Activated CD4-positive, alpha-beta T cell treated with anti-CD3 and anti-CD28 coated beads, Interleukin-2, amount 50 U/mL, for 48 hours (primary cell): ENCODE measurements around the gene IL22.

Experiments used
- DNase-seq, 2 experiments: peaks; one replicate each; pipeline ENCODE4 v3.0.0-alpha.2; 2020

IL22 gene

DNA sequence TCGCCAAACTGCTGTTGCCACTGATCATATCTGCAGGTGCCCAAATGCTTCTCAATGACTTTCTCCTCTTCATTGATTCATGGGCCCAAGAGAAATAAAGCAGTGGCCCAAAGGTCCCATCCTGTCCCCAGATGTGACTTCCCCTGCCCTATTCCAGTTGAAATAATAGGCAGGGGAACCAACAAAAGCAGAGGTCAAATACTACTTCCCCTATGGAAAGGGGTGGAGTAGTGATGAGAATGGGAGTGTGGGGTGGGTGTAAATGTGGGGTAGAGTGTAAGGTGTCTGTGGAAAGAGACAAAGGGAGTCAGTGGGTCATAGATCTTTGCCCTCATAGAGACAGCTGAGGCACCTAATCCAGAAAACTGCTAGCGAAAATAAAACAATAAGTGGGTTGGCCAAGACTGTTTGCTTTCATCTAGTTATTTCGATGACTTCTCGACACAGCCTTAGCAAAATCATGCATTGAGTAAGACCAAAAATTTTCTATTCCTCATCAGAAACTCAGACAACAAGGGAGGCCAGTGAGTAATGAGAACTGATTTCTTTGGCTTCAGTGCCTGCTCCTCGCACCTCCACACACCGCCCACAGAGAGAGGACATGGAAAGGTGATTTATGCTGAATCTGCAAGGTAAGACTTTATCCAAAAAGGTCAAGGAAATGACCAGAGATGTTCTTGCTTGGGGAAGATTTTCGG, 10.9 kb upstream of the IL22 start:
- DNase-seq = no peak

DNA sequence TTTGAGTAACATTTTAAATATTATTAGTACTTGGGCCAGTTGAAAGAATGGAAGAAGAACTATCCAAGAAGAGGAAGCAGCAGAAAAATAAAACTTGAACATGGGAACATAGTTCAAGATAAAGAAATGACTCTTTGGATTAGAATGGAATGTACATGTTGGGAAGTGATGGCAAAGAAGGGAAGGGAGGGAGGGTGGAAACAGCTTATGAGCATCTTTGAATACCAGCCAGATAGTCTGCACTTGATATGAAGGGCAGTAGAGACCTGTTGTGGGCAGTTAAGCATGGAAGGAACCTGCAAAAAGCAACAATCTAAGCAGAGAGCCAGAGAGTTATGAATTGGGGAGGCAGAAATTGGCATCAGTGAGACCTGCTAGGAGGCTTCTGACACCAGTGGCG, 10.0 kb upstream of the IL22 start:
- DNase-seq = no peak

DNA sequence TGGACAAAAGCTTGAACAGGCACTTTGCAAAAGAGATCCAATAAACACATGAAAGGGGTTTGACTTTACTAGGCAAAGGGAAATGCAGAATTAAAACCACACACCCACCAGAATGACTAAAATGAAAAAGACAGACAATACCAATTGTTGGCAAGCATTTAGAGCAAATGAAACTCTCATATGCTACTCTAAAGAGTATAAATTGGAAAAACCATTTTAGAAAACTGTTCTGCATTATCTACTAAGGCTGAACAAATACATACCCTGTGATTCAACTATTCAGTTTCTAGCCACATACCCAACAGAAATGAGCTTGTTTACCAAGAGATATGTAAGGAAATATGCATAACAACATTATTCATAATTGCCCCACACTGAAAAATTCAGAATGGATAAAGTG, 8.5 kb upstream of the IL22 start:
- no peak for DNase-seq

DNA sequence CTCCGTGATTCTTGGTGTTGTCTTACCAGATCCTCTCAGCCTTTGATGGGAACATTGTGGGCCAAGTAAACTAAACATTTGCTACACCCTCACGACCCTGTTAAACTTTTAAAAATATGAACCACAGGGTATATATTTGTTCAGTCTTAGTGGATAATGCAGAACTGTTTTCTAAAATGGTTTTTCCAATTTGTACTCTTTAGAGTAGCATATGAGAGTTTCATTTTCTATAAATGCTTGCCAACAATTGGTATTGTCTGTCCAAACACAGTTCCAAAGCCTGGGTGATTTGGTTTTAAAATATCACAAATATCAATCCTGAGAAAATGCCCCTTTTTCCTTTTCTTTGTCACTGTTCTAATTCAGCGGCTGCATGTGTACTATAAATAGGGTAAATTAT, 6.7 kb upstream of the IL22 start:
- DNase-seq = no peak

DNA sequence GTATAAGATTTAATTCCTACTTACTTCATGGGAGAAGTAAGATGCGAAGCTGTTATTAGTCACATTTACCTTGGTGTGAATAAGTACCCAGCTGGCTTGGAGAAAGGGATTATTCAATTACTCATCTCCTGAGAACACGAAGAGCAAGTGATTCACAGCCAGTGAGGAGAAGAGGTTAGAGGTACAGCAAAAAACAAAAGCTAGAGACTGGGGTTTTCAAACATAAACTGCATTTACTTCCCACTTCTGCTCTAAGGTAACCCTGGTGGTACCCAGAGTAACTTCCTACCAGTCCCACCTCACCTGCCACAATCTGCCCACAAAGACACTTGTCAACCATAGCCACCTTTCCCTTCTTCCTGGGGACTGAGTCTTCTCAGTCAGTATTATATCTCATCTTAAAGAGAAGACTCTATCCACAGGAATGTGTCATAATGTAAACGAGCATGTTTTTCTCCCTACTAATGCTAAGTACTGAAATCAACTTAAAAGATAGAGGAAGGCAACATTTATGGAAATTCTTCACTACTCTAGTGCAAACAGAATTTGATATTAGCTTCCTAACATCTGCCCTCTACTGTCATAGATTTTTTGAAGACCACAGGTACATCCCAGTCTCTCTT, 6.0 kb upstream of the IL22 start:
- peak; percentile 42 to 57 for DNase-seq

DNA sequence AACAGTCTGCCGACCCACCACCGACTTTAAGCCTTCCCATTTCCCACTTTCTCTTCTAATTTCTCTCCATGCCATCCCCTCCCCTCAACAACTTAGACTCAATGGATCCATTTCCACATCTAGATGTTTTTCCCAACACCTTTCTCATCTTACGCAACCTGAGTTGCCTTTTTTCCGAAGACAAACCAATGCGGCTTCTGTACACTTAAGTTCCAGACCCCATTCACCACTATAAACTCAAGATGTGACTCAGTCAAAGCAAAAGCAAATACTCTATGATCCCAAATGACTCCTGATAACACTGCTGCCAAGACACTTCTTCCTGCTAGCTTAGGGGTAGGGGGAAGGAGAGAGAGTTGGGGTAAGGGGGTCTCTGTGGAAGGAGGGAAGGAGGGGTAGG, 1.3 kb downstream of the IL22 start:
- DNase-seq = no peak

DNA sequence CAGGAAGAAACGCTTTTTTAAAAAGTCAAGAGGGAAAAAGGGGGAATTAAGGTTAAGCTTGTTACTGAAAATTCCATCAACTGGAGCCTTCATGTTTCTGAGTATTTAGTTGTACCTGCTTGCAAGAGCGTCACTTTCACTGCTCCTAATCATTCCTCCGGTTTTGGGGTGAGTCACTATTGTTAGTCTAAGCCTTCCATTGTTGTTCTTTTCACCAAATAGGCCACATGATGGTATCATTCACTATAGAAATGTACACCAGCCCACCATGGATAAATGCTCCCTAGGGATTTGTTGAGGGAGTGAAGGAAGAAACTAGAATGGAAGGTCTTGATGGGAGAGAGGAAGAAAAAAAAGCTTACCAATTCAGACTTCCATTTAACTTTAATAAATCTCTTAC, 3.0 kb downstream of the IL22 start:
- DNase-seq = no peak

DNA sequence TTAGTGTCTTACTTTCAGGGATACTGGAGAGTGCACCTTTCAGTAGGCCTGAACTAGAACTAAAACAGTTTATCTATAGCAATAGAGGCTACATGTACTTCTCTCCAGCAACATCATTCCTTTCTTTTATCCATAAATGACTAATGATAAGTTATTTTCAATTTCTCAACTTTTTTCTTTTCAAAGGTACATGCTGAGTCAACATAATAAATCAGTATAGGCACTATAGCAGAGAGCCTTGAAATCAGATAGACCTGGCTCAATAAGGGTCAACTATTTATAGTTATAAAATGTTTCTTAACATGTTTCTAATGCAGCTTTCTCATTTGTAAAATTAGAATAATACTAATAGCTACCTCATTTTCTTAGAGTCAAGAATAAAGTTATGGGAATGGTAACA, 5.6 kb downstream of the IL22 start:
- no peak for DNase-seq

DNA sequence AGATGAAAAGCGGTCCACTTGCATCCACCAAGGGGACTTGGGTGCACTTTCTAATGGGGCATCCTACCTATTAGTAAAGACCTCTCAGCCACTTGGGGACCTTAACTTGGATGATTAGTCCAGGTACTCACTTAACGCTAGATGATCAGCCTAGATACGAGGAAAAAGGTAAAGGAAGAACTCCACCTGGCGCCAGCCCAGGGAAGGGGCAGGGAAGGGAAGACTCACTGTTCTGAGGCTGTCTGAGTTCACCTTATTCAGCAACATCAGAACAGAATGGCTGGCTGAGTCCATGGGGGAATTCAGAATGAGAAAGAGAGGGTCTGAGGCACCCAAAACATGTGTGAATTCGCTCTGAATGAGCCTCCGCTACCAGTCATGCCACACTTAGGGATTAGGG, 7.1 kb downstream of the IL22 start:
- DNase-seq = no peak

DNA sequence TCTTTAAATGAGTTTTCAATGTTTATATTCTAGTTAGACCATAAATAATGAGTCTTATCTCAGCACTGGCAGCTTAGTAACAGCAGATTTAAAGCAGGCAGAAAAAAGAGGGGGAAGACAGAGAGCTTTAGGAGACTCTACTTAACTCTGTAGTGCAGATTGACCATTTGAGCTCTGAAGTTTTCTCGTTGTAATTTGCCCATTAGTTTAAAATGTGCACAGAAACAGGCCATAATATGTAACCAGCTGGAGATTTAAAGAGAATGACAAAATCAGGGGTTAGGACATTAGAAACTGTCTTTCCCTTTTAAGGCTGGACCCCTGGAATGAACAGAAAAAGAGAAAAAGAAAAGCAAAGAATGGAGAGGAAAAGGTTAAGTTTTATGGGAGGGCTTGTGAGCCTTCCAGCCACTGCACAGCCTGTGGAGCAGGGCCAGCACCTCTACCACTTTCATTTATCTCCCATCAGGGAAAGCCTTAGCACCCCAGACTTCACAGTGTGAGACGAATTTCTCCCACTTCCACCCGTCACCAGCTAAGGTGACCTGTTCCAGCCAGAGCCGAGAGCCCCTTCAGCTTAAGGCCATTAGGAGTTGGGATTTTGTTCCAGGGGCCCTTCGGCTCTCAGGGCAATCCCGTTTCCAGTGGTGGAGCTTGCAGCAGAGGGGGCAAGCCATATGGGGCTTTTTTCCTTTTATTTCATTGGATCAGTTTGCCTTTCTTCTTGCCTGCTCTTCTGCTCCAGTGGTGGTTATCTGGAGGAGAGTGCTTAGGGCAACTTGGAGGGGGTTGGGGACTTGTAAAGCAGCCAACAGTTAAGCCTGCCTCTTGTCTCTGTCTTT, 8.0 kb downstream of the IL22 start:
- no peak for DNase-seq

DNA sequence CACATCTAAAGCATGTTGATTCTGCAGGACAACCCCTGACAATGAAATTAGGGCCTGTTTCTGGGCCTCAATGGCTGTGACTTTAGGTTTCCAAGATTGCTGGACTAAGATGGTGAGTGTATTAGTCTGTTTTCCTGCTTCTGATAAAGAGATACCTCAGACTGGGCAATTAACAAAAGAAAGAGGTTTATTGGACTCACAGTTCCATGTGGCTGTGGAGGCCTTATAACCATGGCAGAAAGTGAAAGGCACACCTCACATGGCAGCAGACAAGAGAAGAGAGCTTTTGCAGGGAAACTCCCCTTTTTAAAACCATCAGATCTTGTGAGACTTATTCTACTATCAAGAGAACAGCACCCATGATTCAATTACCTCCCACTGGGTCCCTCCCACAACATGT, 10.6 kb downstream of the IL22 start:
- no peak for DNase-seq

DNA sequence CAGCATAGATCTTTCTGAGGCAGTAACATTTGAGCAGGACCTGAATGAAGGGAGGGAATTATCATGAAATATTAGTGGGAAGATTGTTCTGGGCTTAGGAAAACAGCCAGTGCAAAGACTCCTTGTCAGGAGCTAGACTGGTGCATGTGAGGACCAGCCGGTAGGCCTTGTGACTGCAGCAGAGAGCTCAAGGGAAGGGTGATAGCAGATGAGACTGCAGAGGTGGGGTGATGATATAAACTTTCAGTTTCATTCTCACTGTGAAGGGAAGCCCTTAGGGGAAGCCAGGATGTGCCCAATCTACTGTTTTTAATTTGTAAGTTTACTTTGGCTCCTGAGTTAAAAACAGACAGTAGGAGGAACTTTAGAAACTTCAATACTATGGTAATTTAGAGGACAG, 12.4 kb downstream of the IL22 start:
- DNase-seq = peak; percentile 43 to 55

DNA sequence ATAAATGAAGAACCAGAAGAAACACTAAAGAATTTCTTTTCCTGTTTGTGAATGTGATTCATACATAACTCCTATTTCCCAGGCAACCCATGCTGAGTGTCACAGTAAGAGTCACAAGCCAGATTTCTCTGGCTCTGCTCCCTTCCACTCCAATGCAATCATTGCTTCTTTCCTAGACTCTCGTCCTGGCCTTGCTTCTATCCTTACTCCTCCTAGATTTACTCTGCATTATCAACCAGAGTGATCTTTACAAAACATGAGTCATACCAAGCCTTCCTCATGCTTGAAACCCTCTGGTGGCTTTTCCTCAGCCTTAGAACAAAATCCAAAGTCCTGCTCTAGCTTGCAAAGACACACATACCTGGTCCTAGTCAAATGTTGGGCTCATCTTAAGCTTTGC, 13.3 kb downstream of the IL22 start:
- DNase-seq = no peak

DNA sequence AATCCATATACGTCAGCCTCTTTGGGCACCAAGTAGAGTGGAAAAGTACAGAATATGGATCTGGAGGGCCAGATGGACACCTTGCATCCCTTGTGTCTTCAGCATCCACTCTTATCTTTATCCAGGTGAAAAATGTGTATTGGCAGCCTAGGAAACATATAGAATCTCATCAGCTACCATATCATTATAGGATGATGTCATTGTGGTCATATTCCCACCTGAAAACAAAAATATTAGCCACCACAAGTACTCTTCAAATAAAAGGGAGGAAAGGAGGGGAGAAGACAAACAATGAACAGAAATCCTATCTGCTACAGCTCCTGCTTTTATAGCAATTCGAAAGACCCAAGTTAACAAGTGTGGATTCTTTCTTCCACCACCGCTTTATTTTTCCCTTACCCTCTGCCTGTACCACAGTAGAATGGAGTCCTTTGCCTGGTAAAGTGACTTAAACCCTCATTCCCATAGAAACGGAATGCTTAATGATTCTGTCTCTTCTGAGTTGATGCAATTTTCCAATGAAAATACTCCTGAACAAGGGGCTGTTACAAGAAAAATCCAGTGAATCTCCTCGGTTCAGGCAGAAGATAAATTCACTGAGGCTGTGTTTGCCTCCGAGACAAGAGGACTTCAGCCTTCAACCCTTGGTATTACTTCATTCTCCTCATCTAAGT, 14.0 kb downstream of the IL22 start:
- no peak for DNase-seq

DNA sequence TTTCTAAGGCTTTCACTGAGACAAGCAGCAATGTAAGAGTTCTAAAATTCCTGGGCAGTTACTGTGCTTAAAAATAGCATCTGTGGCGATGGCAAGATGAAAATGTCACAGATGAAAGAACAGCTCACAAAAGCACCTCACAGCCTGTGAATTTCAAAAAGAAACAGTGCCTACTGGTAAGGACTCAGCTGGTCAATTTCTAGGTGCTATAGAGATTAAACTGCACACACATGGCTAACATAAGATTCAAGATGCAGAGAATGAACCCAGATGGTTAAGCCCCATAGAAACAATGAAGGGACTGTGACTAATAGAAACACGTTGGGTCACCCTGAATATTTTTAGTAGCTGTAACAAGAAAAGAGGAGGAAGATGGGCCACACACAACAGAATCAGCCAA, 15.8 kb downstream of the IL22 start:
- DNase-seq = no peak

DNA sequence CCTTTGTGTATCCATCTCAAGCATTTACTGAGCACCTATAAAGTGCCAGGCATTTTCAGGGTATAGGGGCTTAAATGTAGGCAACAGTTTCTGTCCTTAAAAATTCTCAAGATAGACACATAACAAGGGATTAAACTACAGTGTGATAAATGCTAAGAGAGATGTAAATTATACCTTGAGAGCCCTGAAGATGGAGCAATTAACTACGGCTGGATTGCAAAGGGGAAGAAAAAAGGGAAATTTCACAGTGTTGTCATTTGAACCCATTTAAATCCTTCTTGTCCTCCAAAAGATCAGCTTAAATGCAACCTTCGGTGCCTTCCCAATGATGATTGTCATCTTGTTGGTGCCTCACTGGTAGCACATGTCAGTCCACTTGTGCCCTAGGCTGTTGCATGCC, 16.3 kb downstream of the IL22 start:
- DNase-seq = no peak

DNA sequence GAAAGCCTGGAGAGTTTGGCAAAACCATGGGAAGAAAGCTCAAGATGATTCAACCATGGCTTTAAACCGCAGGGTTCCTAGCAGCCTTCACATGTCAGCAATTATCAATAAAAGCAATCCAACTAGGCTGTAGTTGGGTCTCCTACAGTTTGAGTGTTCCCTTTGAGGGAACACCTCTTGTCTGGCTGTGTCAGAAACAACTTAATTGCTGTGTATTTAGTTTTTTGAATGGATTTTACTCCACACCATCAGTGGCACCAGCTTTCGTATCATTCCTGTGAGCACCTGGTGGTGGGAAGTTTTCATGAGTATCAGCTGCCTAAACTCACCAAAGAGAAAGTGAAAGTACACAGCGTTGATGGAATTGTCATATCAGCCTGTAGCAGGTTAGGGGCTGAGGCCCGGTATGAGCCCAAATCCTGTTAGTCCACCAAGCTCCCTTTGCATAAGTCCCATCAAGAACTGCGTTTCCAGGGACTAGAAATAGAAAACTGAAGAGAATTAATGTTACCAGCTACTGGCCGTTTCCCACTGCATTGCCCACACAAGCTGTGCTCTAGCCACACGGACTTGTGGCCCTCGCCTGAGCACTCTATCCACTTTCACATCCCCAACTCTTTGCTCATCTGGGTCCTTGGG, 16.9 kb downstream of the IL22 start:
- DNase-seq = peak; percentile 16 to 35

DNA sequence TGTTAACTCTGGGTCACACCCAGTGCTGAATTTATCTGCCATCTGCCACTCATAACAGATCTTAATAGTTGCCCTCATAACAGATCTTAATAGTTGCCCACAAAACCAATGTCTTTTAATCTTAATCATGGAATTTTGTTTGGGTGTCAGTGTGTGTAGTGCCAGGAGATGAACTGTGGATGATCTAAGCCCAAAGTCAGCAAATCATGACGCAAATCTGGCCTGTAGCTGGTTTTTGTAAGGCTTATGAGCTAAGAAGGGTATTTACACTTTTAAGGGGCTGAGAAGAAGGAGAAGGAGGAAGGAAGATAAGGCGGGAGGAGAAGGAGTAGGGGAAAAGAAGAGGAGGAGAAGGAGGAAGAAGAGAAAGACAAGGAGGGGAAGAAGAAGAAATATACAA, 17.8 kb downstream of the IL22 start:
- DNase-seq = no peak

DNA sequence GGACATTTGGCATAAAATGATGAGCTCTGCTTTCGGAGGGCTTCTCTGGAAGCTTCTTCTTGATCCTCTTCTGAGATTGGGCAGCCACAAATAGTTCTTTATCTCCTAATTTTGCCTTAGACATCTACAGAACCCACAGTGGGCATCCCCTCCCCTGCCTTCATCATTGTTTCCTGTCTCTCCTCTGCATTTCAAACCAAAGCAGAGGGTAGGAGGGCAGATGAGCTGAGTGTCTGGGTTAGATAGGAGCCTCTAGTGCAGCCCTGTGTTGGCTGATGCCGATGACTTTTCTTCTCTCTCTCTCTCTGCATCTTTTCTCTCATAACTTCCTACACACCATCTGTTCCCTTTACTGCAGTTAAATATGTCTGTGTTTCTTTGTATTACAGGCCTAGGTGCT, 19.3 kb downstream of the IL22 start:
- DNase-seq = no peak

DNA sequence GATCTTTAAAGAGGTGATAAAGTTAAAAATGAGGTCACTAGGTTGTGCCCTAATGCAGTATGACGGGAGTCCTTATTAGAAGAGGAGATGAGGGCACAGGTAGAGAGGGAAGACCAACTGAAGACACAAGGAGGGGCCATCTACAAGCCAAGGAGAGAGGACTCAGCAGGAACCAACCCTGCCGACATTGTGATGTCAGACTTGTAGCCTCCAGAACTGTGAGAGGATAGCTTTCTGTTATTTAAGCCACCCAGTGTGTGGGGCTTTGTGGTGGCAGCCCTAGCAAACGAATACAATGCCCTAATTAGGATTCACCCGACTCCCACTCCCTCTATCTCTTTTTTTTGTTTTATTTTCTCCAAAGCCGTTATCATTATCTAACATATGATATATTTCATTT, 19.9 kb downstream of the IL22 start:
- DNase-seq = no peak

DNA sequence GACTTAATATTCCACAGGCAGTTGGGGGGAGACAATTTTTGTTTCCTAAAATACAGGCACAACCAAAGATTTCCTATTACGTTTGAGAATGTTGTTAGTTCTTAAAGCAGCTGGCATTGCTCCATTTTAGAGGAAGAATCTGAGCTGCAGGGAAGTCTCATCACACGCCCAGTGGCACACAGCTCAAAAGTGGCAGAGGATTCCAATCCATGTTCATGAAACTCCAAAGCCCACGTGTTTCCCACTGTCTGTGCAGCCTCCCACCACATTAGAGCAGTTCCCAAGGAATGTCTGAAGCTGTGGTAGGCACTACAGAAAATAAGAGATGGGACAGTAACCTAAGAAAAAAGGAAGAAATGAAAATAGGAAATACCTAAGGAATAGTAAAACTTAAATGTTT, 21.7 kb downstream of the IL22 start:
- no peak for DNase-seq

DNA sequence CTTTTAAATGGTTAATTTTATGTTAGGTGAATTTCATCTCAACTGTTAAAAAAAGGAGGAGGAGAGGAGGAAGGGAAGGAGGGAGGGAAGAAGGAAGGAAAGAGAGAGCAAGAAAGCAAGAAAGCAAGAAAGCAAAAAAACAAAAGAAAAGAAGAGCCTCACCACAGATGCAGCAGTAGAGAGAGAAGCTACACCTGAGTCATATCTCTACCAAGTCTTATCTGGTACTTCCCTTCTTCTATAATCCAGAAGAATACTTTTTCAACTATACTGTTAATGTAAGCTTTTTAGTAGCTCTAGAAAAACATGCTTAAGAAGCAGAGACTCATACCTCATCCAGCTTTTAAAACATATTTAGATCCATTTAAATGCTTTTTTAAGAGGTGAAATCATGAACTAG, 22.2 kb downstream of the IL22 start:
- DNase-seq = no peak

DNA sequence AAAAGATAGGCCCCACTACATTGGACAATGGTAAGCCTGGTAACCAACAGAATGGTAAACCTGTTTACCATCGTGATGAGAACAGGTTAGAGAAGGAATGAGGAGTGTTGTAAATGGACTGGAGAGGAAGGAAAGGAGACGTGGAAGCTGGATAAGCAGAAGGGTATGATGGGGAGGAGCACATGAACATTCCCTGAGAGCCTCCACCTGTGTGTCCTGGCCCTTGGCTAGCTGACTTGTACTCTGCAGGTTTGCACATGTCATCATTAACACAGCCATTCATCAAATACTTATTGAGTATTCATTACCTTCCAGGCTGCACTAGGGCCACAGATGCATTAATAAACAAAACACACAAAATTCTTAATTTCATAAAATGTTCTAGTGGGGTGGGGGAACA, 23.4 kb downstream of the IL22 start:
- DNase-seq = no peak
